CD4-positive, alpha-beta T cell treated with Interferon gamma for 1 hour (primary cell): ENCODE measurements around the gene DOK4.

Experiments
- DNase-seq: peaks from one replicate; pipeline ENCODE4 v3.0.0-alpha.2; 2020

DOK4 gene

GRCh38 chr16:57518922-57519321 is 32.6 kb upstream of the DOK4 start:
- DNase-seq, result no peak

GRCh38 chr16:57518520-57518919 is 32.2 kb upstream of the DOK4 start:
- DNase-seq, result no peak

GRCh38 chr16:57517397-57518367 is 31.4 kb upstream of the DOK4 start:
- no peak for DNase-seq

GRCh38 chr16:57516773-57517172 is 30.5 kb upstream of the DOK4 start:
- DNase-seq, result no peak

GRCh38 chr16:57516176-57516725 is 30.0 kb upstream of the DOK4 start:
- DNase-seq, result no peak

GRCh38 chr16:57514791-57515600 is 28.7 kb upstream of the DOK4 start:
- no peak for DNase-seq

- no peak for DNase-seq
Measured at GRCh38 chr16:57514371-57514770, 28.1 kb upstream of the DOK4 start.

GRCh38 chr16:57513371-57514102 is 27.2 kb upstream of the DOK4 start:
- DNase-seq, result no peak

- DNase-seq, result no peak
Measured at GRCh38 chr16:57512296-57513001, 26.2 kb upstream of the DOK4 start.

- DNase-seq, result no peak
Measured at GRCh38 chr16:57510016-57510871, 24.0 kb upstream of the DOK4 start.

GRCh38 chr16:57509231-57509923 is 23.1 kb upstream of the DOK4 start:
- no peak for DNase-seq

- DNase-seq, result no peak
Measured at GRCh38 chr16:57508035-57508425, 21.7 kb upstream of the DOK4 start.

- DNase-seq, result no peak
Measured at GRCh38 chr16:57507136-57508034, 21.1 kb upstream of the DOK4 start.

GRCh38 chr16:57505169-57505568 is 18.9 kb upstream of the DOK4 start:
- DNase-seq, result no peak

GRCh38 chr16:57504491-57504890 is 18.2 kb upstream of the DOK4 start:
- DNase-seq, result no peak

- no peak for DNase-seq
Measured at GRCh38 chr16:57504001-57504400, 17.7 kb upstream of the DOK4 start.

GRCh38 chr16:57503366-57503765 is 17.1 kb upstream of the DOK4 start:
- DNase-seq, result no peak

GRCh38 chr16:57502048-57502775 is 15.9 kb upstream of the DOK4 start:
- no peak for DNase-seq

- no peak for DNase-seq
Measured at GRCh38 chr16:57501492-57501891, 15.2 kb upstream of the DOK4 start.
